HG03575 (cell line): Measurements from ENCODE around the gene STIMATE.

Experiments
- ATAC-seq: cut with Tn5 transposase; IDR thresholded peaks from one replicate; pipeline ENCODE4 v1.9.1; 2021; ENCODE audit not compliant: unreplicated experiment, insufficient number of reproducible peaks, low FRiP score; ENCODE audit errors: extremely low read depth

The STIMATE gene

DNA sequence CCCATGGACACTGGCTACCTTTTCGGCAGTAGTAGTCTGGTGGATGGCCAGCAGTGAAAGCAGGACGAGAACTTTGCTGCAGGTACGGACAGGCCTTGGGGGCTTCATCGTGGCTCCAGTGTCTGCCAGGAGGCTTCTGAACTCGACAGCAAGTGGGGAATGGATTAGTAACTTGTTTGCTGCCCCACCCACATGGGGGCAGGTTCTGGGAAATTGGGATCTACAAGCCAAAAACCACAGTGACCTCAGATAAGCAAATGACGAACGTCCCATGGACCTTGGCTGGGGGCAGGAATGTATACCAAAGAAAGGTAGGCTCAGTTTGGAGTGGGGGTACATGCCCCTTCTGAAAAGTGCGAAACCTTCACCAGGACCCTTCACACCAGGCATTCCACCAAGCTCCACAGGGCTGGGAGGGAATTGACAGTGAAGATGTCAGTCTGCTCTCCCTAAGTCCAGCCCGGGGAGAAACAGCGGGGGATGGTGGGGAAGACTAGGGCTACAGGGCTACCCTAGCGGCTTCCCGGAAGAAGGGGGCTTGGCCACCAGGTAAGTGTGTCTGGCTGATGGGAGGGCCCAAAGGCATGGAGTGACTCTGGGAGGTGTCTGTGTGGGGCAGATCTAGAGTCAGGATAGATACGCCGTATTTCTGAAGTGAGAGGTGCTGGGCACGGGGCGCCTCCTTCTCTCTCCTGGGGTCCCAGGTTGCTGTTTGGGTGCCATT, 66.7 kb downstream of the STIMATE start, which contains the start of gene ITIH4:
ITIH4 (minus strand) TSS at position 138 of the 724 bp plus-strand sequence; CDS start at position 108, 30 bp downstream.
- ATAC-seq, result no peak

DNA sequence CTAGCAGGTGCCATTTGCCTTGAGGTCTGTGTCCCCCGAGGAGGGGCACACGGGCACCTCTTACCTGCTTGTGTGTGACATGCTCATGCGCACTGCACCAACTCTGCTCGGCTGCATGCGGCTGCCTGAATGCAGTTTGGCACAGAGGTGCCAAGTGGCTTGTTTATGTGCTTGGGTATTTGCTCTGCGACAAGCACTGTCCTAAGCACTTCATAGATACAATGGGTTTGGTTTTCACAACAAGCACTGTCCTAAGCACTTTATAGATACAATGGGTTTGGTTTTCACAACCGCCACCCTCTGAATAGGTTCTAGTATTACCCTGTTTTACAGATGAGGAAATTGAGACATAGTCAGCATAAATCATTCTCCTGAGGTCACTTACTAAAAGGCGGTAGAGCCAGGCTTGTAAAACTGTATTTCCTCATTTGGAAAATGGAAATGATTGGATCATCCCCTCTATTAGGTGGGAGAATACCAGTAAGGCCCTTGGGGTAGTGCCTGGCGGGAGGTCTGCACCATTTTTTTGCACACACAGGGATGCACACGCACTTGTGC, 67.4 kb downstream of the STIMATE start:
- no peak for ATAC-seq

DNA sequence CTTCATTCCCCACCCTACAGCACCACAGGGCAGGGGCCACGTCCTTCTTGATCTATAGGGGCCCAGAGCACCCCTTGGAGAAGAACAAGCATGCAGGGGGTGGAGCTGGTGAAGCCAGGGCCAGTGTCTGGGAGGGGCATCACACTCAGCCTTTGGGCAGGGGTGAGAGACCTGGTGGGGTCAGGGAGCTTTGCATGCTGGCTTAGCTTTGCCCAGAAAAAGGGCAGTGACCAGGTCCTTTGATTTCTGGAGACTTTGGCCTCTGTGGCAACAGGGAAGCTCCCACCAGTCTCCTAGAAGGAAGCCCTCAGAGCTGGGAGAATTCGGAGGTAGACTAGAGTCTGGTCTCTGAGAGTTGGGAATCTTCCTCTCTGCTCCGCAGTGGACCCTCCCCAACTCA, 67.9 kb downstream of the STIMATE start:
- ATAC-seq, result no peak

DNA sequence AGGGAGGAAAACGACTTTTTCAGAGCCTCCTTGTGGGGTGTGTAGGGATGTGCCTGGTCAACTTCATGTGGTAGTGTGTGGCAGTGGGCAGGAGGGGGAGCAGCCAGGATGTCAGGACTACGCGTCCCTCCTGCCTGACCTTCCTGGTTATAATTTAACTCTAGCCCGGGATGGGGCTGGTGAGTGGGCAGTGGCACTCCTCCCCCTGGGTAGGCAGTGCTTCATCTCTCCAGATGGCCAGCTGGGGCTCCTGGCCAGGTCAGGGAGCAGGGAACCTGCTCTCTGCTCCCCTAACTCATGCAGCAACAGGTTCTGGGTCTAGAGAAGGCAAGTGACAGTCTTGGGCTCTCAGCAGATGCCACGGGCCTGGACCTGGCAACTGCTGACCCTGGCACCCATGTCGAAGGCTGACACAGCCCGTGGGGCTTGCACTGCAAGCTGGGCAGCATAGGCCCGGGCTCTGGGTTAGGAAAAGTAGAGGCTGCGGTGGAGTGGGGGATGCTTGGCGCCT, 69.4 kb downstream of the STIMATE start:
- ATAC-seq, result no peak

DNA sequence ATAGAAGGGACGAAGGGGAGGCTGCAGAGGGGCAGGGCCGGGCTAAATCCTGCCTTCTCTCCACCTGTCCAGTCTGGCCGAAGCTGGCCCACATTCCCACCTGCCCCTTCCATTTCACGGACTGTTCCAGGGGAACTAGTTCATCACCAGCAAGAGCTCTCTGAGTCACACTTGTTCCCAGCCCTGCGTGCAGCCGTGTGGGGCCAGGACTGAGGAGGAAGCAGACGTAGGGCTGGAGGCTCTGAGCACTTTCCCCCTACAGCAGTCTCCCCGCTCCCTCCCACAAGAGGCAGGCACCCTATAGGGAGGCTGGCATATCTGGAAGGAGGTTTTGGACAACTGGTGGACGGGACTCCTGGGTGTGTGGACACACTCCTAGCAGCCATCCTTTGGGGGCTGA, 69.9 kb downstream of the STIMATE start:
- no peak for ATAC-seq

DNA sequence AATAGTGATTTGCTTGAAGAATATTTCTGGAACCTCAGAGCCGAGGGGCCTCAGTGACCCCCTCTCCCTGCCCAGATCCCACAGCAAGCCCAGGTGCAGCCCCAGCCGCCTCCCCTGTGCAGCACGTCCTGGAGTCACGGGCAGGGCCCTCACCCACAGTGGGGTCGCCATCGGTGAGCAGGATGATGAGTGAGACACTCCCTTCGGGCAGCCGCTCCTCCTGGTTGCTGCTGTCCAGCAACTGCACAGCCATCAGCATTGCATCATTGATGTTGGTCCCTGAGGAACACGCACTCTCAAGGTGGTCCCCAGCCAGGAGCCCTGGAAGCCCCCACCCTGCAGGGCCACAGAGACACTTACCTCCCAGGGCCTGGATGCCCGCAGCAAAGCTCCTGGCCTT, 73.3 kb downstream of the STIMATE start:
- no peak for ATAC-seq

DNA sequence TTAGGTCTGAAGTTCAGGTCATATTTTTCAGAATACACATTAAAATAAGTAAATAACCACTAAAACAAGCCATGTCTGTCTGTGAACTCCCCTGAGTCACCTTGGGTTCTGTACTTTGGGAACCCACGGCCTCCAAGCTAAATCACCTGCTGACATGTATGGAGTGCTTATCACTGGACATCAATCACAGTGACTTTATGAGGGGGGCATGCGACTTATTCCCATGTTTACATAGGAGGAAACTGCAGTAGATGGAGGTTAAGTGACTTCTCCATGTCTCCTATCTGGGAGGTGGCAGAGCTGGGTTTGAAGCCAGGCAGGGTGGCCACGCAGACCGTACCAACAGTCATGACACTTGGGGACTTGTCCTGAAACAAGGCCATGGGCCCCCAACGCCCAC, 75.0 kb downstream of the STIMATE start:
- ATAC-seq, result no peak

DNA sequence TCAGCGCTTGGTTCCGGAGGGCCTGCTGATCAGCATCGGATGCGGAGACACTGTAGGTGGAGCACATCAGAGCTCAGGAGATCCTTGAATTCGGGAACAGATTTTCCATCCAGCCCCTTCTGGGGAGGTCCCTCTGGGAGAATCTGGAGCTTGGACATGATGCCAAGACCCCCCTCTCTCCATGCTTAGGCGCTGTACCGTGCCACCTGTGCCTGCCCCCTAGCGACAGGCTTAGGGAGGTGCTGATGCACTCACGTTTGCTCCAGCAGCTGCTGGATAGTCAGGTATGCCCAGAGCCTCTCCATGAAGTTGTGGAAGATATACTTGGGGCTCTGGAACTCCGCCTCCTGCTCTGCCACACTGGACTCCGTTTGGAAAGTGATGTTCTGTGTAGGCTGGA, 76.6 kb downstream of the STIMATE start:
- no peak for ATAC-seq

DNA sequence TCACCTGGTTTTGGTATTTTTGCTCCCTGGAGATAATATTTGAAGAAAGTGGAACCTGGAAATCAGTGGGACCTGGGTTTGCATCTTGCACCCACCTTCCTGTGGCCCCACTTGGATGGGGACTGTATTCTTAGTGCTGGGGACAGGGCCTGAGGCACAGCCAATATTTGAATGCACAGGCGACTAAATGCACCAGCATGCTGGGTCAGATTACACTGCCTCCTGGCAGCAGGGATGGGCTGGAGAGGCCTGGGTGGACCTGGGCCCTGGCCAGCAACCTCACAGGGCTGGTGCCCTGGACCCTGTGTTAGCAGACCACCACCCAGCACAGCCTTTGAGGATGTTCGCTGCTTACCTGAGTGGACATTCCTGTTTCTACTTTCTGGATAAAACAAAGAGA, 77.4 kb downstream of the STIMATE start:
- ATAC-seq, result no peak

DNA sequence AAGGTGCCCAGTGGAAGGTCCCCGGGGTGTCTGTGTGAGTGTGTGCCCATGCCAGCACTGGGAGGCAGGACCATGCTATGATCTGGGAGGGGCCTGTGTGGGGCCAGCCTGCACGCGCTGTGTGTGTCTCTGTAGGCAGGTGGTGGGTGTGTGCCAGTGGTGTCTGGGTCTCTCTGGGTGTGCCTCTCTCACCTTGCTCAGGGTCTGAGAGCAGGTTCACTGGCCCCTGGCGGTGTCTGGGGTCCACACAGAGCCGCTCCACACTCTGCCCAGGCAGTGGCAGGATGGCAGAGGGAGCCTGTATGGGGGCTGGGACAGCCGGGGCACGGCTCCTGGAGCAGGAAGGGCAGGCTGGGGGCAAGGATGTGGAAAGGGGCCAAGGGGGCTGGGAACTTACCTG, 79.5 kb downstream of the STIMATE start:
- ATAC-seq, result no peak

DNA sequence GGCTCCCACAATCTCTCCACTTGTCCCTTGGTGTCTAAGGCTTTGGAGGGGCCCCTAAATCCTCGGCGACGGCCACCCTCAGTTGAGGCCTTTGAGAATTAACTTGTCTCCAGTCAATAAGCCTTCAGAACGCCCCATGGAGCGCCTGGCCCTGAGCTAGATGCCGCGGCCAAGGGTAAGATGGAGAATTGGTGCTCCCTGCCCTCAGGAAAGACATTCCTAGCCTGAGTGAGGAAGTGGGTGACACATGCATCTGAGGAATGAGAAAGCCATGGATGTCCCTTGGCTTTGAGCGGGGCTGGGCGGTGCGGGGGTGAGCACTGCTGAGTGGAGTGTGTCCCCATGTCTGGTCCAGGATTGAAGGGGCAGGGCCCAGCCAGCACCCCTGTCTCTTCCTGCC, 80.1 kb downstream of the STIMATE start:
- no peak for ATAC-seq

DNA sequence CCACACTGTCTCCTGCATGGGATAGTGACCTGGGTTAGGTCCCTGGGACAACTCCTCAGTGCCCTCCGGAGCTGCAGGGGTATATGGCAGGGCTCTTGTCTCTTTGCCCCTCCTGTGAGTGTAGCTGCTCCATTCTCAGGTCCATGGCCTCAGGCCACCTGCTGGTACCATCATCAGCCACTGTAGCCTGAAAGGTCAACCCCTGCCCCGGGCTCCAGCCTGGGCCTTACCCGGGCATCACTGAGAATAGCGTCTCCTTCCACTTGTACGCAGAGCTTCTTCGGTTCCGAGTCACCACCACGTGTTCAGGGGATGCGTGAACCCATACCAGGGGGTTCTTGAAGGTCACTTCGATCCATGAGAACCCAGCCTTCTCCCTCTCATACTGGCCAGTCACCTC, 80.7 kb downstream of the STIMATE start:
- no peak for ATAC-seq

DNA sequence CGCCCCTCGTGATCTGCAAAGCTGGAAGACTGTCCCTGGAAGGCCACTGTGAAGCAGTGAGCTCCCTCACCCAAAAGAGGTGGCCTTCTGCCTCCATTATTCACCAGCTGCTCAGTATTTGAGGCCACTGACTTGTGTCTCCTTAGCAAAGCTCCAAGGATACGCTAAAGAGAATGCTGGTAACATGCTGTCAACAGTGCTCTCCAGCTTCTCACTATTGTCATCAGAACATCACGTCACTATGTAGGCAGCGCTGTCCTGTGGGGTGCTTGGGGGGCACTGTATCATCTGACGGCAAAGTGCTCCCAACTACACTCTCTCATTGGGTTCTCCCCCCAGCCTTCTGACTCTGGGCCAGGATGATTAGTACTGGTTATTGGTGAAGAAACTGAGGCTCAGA, 81.1 kb downstream of the STIMATE start:
- no peak for ATAC-seq

DNA sequence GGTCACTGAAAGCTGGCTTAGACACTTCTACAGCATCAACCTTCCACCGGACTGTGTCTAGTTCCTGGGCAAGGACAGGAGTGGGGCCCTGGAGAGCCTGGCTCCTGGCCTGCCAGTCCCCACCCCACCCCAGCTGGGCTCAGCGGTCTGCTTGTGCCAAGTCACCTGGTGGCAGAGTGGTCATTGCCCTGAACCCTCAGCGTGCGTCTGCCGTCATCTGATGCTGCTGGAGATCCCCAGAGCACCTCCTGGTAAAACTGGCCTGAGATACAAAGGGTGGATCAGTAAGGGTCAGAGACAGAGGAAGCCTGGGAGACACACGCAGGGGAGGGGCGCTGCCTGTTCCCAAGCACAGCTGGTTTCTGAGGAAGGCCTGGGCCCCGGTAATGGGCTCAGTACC, 83.5 kb downstream of the STIMATE start:
- no peak for ATAC-seq

DNA sequence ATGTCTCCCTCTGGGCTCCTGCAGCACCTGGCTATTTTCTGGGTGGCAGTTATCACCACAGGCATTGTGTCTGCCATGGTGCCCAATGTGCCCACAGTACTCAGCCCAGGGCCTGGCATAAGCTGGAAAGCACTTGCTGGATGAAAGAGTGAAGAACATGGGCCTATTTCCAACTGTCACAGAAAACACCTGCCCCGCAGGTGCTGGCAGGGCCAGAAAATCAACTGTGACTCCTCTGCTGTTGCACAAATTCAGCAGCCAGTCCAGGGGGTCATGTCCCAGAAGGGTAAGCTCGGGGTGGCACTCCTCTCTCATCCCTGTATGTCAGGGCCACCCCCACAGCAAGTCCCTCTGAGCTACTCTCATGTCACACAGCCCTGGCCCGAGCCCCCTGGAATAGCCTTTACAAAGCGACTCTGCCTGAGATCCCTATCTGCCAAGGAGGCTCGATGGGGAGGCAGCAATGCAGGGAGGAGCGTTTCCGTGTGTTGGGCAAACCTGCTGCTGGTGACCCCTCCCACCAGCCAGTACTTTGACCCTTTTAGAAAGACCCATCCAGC, 85.8 kb downstream of the STIMATE start:
- no peak for ATAC-seq

DNA sequence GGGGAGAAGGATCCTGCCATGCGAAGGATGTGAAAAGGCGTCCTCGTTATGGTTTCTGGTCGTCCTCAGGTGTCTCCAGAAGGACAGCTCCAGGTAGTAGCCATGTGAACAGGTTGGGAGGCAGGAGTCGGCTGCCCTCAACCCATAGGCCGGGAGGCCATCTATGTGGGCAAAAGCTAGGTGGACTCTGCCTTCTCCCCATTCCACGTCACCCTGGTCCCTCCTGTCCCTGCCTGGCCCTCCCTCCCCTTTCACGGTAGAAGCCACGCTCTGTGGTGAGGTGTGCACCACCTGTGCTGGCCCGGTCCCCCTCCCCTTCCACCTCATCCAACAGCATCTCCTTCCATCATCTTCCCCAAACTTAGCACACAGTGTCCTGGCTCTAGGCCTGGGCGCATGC, 86.4 kb downstream of the STIMATE start:
- no peak for ATAC-seq

DNA sequence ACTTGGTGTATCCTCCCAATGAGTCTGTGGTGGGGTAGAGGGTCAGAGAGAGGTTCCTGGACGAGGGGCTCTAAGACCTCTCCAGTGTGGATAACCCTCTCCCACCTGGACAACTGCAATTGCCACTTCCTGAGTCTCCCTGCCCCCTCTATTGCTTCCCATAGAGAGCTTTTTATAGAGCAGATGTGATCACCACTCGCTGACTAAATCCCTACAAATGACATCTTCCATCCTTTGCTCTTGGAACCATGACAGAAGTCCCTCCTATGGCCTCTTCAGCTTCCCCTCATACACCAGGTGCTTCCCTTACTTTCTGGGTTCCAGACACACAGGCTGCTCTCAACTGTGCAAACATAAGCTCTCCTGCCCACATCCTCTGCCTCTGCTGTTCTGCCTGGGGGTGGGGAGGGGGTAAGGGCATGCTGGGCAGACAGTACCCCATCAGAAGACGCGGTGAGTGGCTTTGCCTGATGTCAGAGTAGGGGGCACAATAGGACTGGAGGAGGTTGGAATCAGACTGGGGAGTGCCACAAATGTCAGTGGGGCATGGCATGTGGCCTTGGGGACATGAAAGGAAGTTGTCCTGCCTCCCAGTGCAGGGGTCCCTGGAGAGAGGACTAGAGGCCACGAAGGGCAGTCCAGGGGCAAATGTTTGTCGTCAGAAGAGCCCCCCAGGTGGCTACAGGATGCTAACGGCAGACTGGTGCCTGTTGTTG, 87.5 kb downstream of the STIMATE start:
- no peak for ATAC-seq

DNA sequence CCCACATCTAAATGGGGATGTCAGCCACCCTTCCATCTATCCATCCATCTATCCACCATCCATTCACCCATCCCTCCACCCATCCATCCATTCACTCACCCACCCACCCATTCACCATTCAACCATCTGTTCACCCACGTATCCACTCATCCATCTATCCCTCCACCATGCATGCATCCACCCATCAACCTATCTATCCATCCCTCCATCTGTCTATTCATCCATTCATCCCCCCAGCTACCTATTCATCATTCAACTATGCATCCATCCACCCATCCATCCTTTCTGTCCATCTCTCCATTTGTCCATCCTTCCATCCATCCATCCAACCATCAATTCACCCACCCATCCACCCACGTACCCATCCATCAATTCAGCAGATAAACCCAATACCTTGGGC, 88.2 kb downstream of the STIMATE start:
- ATAC-seq, result no peak

DNA sequence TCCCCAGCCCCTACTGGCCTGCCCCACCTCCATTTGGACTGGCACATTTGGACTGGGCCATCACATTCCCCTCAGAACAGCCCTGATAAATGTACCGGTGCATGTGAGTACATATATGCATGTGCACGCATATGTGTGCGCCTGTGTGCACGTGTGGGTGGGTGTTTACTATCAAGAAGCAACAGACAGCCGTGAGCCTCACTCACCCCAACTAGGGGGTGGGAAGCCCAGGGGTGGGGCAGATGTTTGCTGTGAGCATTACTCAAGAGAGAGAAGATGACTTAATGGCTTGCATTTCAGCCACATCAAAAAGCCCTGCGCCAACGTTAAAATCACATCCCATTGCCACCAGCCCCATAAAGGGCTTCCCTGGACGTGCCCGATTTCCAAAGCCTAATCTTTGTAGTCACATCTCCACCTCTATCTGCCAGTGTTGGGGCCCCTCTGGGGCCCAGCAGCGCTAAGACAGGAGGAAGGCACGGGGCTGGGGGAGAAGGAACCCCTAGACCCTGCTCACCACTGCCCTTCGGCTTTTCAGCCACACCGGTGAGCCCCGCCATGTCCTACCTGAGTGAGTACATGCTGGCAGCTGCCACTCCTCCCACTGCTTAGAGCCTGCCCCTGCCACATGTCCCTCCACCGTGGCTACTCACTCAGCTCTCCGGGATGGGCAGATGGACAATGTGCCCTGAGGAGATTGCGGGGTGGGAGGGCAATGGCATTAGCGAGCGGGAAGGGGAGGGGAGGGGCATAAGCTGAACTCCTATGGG, 91.9 kb downstream of the STIMATE start:
- no peak for ATAC-seq
